Measurements from ENCODE around the gene MTMR3.
"Not testable (repeated sequence)": the region's sequence is repeated elsewhere in the genome, so short reads cannot be mapped to it uniquely, and the experiment has no call there.

Gene MTMR3

DNA sequence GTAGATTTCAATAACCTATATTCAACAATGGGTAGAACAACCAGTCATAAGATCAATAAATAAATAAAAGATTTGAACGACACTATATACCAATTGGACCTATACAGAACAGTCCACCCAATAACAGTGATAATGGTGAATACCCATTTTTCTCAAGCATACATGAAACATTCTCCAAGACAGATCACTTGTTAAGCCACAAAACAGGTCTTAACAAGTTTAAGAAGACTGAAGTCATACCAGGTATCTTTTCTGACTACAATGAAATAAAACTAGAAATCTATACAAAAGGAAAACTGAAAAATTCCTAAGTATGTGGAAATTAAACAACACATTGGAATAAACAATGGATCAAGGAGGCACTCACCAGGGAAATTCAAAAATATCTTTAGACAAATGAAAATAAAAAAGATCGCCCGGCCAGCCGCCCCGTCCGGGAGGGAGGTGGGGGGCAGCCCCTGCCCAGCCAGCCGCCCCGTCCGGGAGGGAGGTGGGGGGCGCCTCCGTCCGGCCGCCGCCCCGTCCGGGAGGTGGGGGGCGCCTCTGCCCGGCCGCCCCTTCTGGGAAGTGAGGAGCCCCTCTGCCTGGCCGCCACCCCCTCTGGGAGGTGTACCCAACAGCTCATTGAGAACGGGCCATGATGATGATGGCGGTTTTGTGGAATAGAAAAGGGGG lies 176.5 kb downstream of the MTMR3 start:
- DNase-seq: not testable (repeated sequence)

DNA sequence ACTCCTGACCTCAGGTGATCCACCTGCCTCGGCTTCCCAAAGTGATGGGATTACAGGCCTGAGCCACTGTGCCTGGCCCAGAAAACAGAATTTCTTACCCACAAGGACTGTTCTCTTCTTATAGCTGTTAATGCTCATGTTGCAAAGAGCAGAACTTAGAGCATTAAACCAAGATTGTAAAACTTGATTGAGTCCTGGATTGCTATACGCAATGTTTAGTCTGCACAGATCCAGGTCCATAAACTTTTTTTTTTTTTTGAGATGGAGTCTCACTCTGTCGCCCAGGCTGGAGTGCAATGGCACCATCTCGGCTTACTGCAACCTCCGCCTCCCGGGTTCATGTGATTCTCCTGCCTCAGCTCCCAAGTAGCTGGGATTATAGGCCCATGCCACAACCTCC lies 178.1 kb downstream of the MTMR3 start:
- DNase-seq: not testable (repeated sequence)

DNA sequence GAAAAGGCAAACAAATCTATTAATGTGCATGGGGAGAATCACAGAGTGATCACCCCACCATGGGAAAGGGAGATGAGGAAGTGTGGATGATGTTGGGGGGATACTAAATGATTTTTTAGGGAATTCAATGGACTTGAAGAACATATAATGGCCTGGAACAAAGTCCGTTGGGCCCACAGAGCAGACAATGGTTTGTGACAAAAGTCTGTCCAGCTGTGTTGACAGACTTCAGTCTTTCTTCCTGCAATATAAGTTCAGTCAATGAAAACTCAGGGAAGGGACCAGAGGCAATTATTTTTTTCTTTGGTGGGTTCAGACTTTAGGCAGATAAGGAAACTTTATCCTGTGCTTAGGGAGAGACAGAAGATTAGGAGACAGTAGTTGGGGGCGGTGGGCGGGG lies 179.3 kb downstream of the MTMR3 start:
- DNase-seq: no peak

DNA sequence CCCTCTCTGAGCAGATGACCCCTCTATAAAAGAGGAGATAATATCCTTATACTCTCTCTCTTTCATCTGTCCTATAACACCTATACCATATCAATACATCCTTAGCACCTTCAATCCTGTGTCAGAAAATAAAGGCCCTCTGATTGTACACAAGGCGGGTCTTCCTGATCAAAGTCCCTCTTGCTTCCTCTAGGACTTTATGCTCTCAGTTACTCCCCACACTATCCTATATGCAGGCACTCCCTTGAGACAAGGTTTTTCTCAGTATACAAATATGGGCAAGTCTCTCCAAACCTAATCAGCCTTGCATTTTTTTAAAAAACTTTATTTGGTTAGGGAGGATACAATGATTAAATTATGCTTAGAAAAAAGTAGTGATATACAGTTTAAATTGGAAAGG lies 180.0 kb downstream of the MTMR3 start:
- no peak for DNase-seq

DNA sequence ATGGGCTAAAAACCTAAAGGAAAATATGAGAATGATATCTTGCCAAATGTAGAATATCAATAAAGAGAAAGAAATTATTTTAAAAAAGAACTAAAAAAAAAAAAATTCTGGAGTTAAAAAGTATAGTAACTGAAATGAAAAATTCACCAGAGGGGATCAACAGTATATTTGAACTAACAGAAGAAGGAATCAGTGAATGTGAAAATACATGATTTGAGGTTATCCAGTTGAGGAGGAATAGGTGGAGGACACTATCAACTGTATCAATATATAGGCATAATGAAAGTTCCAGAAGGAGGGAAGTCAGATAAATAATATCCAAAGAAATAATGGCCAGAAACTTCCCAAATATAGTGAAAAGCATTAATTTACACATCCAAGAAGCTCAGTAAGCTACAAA lies 181.2 kb downstream of the MTMR3 start:
- no peak for DNase-seq

DNA sequence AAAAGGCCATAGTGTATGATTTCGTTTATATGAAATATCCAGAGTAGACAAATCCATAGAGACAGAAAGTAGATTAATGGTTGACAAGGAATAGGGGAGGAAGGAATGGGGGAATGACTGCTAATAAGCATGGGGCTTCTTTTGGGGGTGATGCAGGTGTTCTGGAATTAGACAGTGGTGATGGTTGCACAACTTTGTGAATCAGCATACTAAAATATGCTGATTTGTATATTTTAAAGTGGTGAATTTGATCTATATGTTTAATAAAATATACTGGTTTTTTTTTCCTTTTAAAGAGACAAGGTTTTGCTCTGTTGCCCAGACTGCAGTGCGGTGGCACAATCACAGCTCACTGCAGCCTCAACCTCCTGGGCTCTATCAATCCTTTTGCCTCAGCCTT lies 190.8 kb downstream of the MTMR3 start:
- no peak for DNase-seq

DNA sequence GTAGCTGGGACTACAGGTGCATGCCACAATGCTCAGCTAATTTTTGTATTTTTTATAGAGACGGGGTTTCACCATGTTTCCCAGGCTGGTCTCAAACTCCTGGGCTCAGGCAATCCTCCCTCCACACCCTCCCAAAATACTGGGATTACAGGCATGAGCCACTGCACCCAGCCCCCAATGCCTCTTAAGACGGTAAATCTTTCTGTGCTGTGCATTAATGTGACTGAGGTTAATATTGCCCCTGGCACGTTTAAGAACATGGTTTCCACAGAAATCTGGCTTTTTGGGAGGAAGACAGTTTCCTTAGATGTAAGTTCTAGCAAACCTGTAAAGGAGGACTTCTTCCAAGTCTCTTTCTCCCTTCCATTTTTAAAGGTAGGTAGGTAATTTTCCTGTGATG lies 191.2 kb downstream of the MTMR3 start:
- DNase-seq: no peak

DNA sequence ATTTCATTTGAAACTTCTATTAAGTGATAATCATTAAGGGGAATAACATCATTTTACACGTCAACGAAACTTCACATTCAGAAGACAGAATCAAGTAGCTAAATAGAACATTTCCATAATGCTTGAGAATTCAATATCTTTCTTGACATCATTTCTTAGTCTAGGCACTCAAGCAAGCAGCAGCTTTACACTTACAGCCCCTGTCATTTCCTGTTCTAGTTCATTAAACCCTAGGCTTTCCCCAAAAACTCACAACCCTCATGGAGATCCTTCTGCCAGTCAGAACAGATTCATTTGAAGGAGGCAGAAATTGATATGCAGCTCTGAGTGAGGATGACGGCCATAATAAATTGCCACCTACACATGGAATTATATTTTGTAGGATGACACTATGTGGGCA lies 192.0 kb downstream of the MTMR3 start:
- DNase-seq: no peak

DNA sequence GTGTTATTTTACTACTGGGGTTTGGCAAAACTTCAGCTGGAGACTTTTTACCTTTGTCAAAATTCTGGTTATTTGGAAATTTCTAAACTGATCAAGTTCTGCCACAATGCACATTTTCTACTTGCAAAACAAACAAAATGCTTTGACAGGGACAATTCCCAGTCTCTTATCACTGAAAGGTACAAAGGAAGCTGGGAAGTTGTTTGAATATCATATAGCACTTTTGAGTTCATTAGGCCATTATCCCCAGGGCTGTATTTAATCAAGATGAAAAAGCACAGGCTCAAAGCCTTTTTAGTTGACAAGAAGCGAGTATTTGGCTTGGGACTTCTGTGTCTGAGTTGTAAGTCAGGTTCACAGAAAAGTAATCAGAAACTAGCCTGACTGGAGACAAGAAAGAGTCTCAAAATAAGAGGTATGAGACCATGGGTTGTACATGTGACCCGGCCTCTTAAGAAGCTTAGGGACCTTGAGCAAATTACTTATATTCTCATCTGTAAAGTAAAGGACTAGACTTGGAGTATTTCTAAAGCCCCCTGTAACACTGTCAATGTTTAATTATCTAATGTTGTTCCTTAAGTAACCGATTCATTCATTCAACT lies 194.4 kb downstream of the MTMR3 start:
- no peak for DNase-seq

DNA sequence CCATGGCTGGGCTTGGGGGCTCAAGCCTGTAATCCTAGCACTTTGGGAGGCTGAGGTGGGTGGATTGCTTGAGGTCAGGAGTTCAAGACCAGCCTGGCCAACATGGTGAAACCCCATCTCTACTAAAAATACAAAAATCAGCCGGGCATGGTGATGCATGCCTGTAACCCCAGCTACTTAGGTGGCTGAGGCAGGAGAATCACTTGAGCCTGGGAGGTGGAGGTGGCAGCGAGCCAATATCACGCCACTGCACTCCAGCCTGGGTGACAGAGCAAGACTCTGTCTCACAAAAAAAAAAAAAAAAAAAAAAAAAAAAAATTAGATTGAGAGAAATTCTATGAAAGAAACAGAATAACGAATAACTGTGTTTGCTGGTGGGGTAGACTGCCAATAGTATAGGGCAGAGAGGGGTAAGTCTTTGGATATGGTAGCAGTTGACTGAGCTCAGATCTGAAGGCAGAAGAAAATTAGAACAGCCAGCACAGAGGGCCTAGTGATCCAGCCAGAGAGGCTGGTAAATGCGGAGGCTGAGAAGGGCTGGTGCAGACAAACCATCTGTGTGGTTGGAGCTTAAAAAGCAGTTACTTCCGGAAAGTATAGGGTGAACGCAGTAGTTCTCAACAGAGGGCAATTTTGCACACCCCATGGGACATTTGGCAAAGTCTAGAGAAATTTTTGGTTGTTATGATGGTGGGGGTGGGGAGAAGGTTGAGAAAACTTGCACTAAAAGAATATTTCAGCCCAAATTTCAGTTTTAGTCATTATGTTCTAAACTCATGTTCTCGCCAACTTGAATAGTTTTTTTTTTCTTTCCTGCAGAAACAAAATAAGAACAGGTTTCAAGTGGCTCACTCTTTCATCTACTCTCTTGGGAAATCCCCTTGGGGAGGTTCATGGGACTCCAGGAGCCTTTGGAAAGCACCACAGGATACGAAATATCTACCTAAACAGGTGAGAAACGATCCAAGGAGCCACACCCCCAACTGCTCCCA lies 195.6 kb downstream of the MTMR3 start:
- no peak for DNase-seq

DNA sequence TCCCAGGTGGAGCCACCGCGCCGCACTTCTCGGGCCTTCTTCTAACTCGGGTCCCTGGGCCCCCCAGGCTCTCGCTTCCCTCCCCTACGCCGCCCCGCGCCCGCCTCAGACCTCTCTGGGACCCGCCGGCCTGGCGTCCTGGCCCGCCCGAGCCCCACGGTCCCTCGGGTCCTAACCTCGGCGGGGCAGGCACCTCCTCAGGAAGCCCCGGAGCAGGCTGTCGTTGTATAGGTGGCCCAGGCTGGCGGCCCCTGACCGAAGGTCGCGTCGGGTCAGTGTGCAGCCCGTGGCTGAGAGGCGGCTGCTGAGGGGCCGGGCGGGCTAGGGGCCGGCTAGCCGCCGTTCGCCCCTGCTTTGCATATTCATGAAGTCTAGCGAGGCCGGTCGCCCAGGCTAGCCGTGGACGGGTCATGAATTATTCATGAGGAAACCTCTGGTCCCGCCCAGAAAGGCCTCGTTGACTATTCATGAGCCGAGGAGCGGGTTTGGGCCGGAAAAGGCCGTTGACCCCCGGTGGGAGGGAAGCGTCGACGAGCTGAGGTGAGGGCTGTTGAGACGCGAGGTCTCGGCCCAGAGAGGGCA lies 197.1 kb downstream of the MTMR3 start, which contains the start of gene HORMAD2:
Gene HORMAD2 (plus strand): TSS at position 513 of the 582 bp plus-strand sequence. CDS start 13,489 bp downstream, outside the sequence.
- no peak for DNase-seq

Data from EL (cell line).